OCI-LY1 (cell line): Measurements from ENCODE around the gene DNAH11.
A peak's percentile ranks its signal among the peaks of the same experiment; 100 is the strongest.
"Not testable (repeated sequence)": the region's sequence is repeated elsewhere in the genome, so short reads cannot be mapped to it uniquely, and the experiment has no call there.

Experiments used
- H2AFZ ChIP-seq: fragments of 200-600 bp; sonication (generic), shearing (Covaris generic); 2 replicates; pipeline ENCODE4 v1.6.0; 2014; ENCODE audit warnings: antibody characterized with exemption, mild to moderate bottlenecking, low read length
- H3F3A ChIP-seq: fragments of 200-600 bp; sonication (generic), shearing (Covaris generic); 2 replicates; pipeline ENCODE4 v1.6.0; 2014; ENCODE audit warnings: mild to moderate bottlenecking, antibody characterized with exemption, low read length, moderate library complexity; ENCODE audit not compliant: insufficient read depth
- H3K27ac ChIP-seq: fragments of 200-600 bp; sonication (generic); 2 replicates; pipeline ENCODE4 v1.5.1; 2014; ENCODE audit warnings: low read length, mixed run types, mild to moderate bottlenecking, low read depth; ENCODE audit not compliant: poor library complexity, severe bottlenecking
- H3K27me3 ChIP-seq: fragments of 200-600 bp; sonication (generic); 2 replicates; pipeline ENCODE4 v1.6.0; 2014; ENCODE audit warnings: antibody characterized with exemption, mild to moderate bottlenecking, low read length, moderate library complexity; ENCODE audit not compliant: insufficient read depth
- H3K36me3 ChIP-seq: fragments of 200-600 bp; sonication (generic); 2 replicates; pipeline ENCODE4 v1.6.1; 2014; ENCODE audit warnings: mild to moderate bottlenecking, antibody characterized with exemption, low read length, moderate library complexity, mixed read lengths; ENCODE audit not compliant: insufficient read depth
- H3K4me1 ChIP-seq: fragments of 200-600 bp; sonication (generic); 2 replicates; pipeline ENCODE4 v1.5.1; 2014; ENCODE audit warnings: mild to moderate bottlenecking, low read length, moderate library complexity; ENCODE audit not compliant: insufficient read depth, severe bottlenecking
- H3K4me2 ChIP-seq: fragments of 200-600 bp; sonication (generic), shearing (Covaris generic); 2 replicates; pipeline ENCODE4 v1.6.1; 2014; ENCODE audit warnings: low read length
- H3K4me3 ChIP-seq: fragments of 200-600 bp; sonication (generic); 2 replicates; pipeline ENCODE4 v1.5.1; 2014; ENCODE audit warnings: low read length, low read depth, mild to moderate bottlenecking, mixed read lengths; ENCODE audit not compliant: poor library complexity, severe bottlenecking
- H3K79me2 ChIP-seq: fragments of 200-600 bp; shearing (Covaris generic); 2 replicates; pipeline ENCODE4 v1.6.1; 2016; ENCODE audit warnings: mixed run types, low read length, mixed read lengths; ENCODE audit not compliant: insufficient read depth
- H3K9ac ChIP-seq: fragments of 200-600 bp; sonication (generic), shearing (Covaris generic); 2 replicates; pipeline ENCODE4 v1.6.1; 2014; ENCODE audit warnings: mild to moderate bottlenecking, low read length, mixed read lengths
- H3K9me2 ChIP-seq: fragments of 200-600 bp; sonication (generic), shearing (Covaris generic); 2 replicates; pipeline ENCODE4 v1.6.1; 2014; ENCODE audit warnings: low read depth, mild to moderate bottlenecking, low read length, mixed read lengths
- H3K9me3 ChIP-seq: fragments of 200-600 bp; shearing (Covaris generic); 2 replicates; pipeline ENCODE4 v1.6.1; 2014; ENCODE audit warnings: low read length, mixed read lengths
- H4K20me1 ChIP-seq: fragments of 200-600 bp; sonication (generic), shearing (Covaris generic); 2 replicates; pipeline ENCODE4 v1.6.0; 2016; ENCODE audit warnings: mild to moderate bottlenecking, low read length; ENCODE audit not compliant: insufficient read depth
- EZH2 ChIP-seq: fragments of 200-600 bp; sonication (generic), shearing (Covaris generic); IDR thresholded peaks from 2 replicates; pipeline ENCODE4 v1.8.0; 2017; ENCODE audit warnings: borderline replicate concordance, mixed run types, mild to moderate bottlenecking, antibody characterized with exemption, low read length, moderate library complexity, mixed read lengths
- TF ChIP-seq, protein P1 (sequence below): fragments of 200-600 bp; sonication (generic), shearing (Covaris generic); IDR thresholded peaks from 2 replicates; pipeline ENCODE4 v1.5.1; 2017; ENCODE audit warnings: mild to moderate bottlenecking, antibody characterized with exemption, low read length, moderate library complexity, mixed read lengths

The DNAH11 gene

DNA sequence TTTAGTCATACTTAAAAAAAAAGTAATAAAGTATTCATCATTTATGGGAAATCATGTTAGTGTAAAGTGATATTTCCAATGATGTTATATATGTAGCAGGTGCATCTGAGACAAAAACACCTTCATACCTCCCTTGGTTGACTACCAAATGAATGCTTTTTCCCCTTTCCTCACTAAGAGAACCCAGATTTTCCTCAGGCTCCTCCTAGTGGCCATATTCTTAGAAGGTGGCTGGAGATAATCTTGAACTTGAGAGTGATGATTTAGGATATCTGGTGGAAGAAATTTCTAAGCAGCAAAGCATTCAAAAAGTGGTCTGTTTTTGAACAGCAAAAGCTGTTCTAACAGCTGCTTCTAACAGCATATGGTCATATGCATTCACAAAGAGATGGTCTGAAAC is 16.8 kb upstream of the DNAH11 start:
- Histone ChIP-seq H2AFZ (no peak overlapping the region), H3K27me3 (no peaks in the 10 kb centered on the region), H3K79me2 (no peaks in the 10 kb centered on the region), H4K20me1 (no peaks in the 10 kb centered on the region), H3K9me2 (no peaks in the 10 kb centered on the region), H3K4me1 (no peaks in the 10 kb centered on the region), H3K27ac (no peak overlapping the region), H3F3A (no peaks in the 10 kb centered on the region), H3K9ac (no peak overlapping the region), H3K9me3 (peaks cover 6% of the 10 kb centered on the region; the same call in 1 of the 2 replicates), H3K4me2 (no peak overlapping the region), H3K36me3 (no peaks in the 10 kb centered on the region), H3K4me3 (no peak overlapping the region)
- no peak for TF ChIP-seq EZH2
- TF ChIP-seq, protein P1, sequence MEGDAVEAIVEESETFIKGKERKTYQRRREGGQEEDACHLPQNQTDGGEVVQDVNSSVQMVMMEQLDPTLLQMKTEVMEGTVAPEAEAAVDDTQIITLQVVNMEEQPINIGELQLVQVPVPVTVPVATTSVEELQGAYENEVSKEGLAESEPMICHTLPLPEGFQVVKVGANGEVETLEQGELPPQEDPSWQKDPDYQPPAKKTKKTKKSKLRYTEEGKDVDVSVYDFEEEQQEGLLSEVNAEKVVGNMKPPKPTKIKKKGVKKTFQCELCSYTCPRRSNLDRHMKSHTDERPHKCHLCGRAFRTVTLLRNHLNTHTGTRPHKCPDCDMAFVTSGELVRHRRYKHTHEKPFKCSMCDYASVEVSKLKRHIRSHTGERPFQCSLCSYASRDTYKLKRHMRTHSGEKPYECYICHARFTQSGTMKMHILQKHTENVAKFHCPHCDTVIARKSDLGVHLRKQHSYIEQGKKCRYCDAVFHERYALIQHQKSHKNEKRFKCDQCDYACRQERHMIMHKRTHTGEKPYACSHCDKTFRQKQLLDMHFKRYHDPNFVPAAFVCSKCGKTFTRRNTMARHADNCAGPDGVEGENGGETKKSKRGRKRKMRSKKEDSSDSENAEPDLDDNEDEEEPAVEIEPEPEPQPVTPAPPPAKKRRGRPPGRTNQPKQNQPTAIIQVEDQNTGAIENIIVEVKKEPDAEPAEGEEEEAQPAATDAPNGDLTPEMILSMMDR, result peak; percentile 49

DNA sequence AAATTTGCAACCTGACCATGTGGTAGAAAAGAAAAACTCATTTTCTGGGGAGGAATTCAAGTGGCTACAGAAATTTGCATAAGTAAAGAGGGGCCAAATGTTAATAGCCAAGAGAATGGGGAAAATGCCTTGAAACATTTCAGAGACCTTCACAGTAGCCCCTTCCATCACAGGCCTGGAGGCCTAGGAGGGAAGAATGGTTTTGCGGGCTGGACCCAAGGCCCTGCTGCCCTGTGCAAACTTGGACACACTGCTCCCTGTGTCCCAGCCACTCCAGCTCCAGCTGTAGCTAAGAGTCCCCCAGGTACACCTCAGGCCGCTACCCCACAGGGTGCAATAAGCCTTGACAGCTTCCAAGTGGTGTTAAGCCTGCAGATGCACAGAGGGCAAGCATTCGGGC is 16.4 kb upstream of the DNAH11 start:
- Histone ChIP-seq H3K4me3 (no peak overlapping the region), H3K9ac (no peak overlapping the region), H3K36me3 (no peaks in the 10 kb centered on the region), H3K4me2 (no peak overlapping the region), H2AFZ (no peak overlapping the region), H4K20me1 (no peaks in the 10 kb centered on the region), H3K27me3 (no peaks in the 10 kb centered on the region), H3K9me3 (peaks cover 6% of the 10 kb centered on the region; the same call in 1 of the 2 replicates), H3F3A (no peaks in the 10 kb centered on the region), H3K79me2 (no peaks in the 10 kb centered on the region), H3K4me1 (no peaks in the 10 kb centered on the region), H3K9me2 (no peaks in the 10 kb centered on the region), H3K27ac (no peak overlapping the region)
- TF ChIP-seq, protein P1, result no peak
- no peak for TF ChIP-seq EZH2

- not testable (repeated sequence) for H3K4me3 ChIP-seq, H3K27me3 ChIP-seq
Observed at GRCh38 chr7:21532485-21532884, 10.4 kb upstream of the DNAH11 start.

DNA sequence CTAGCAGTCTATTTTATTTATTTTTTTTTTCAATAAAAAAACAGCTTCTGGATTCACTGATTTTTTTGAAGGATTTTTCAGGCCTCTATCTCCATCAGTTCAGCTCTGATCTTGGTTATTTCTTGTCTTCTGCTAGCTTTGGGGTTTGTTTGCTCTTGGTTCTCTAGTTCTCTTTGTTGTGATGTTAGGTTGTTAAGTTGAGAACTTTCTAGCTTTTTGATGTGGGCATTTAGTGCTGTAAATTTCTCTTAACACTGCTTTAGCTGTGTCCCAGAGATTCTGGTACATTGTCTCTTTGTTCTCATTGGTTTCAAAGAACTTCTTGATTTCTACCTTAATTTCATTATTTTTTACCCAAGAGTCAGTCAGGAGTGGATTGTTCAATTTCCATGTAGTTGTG is 9.2 kb upstream of the DNAH11 start:
- not testable (repeated sequence) for H3K9ac ChIP-seq, H3F3A ChIP-seq, H3K79me2 ChIP-seq, H3K4me2 ChIP-seq, H3K27me3 ChIP-seq, H3K27ac ChIP-seq, H3K9me3 ChIP-seq, H3K9me2 ChIP-seq, H3K4me3 ChIP-seq, H3K4me1 ChIP-seq, H4K20me1 ChIP-seq, H2AFZ ChIP-seq, H3K36me3 ChIP-seq

More at GRCh38 chr7:21532485-21532884, 10.4 kb upstream of the DNAH11 start:
- H3K79me2 ChIP-seq, H3F3A ChIP-seq, H3K4me2 ChIP-seq, H2AFZ ChIP-seq, H3K27ac ChIP-seq, H3K9me3 ChIP-seq, H4K20me1 ChIP-seq, H3K9me2 ChIP-seq, H3K4me1 ChIP-seq, H3K9ac ChIP-seq, H3K36me3 ChIP-seq: not testable (repeated sequence)

- not testable (repeated sequence) for H3K9me2 ChIP-seq, H3K79me2 ChIP-seq, H3K27ac ChIP-seq, H3K4me2 ChIP-seq, H3K36me3 ChIP-seq, H2AFZ ChIP-seq, H3K9me3 ChIP-seq, H3F3A ChIP-seq, H3K4me3 ChIP-seq, H3K9ac ChIP-seq, H4K20me1 ChIP-seq, H3K4me1 ChIP-seq, H3K27me3 ChIP-seq
Observed at GRCh38 chr7:21536445-21537118, 6.3 kb upstream of the DNAH11 start.
